ENCODE data around the gene FHOD3. TPM values are rescaled to one million over a fixed set of nuclear protein-coding genes. Genes with fewer than 3 reads are reported as not detected.

Gene FHOD3
- total and polyA plus RNA-seq, 9 of the 15 experiments (the other 6 are each of a cell fraction or from before 2014, with no cell fraction given): 0.11 TPM; not detected in 8

GRCh38 chr18:36636237-36636817 lies 338.8 kb downstream of the FHOD3 start:
- Histone ChIP-seq H3K4me3 (no peak overlapping the region), H3K4me2 (ENCODE audit: insufficient read depth, low read length) (no peak overlapping the region), H3K27ac (ENCODE audit: extremely low read depth, low read depth, low read length) (no peak overlapping the region), H3K9me1 (ENCODE audit: control insufficient read depth, insufficient read depth, low read length) (no peaks in the 10 kb centered on the region), H3K9ac (ENCODE audit: insufficient read depth in 1 of 2, low read depth in 2 of 2, low read length in 2 of 2) (no peak overlapping the region), H3K27me3 (ENCODE audit: control insufficient read depth in 2 of 2, insufficient read depth in 2 of 2, low read length in 2 of 2) (peaks cover 0 to 13% of the 10 kb centered on the region in 2 experiments; a peak in 3 of 5 replicates), H4K20me1 (replicated peaks; ENCODE audit: control insufficient read depth, insufficient read depth, low read length) (no peaks in the 10 kb centered on the region; the same call in 1 of the 2 replicates), H2AFZ (ENCODE audit: low read depth, low read length) (no peak overlapping the region), H3K36me3 (ENCODE audit: control insufficient read depth, insufficient read depth, low read length) (no peaks in the 10 kb centered on the region), H3K9me3 (replicated peaks; ENCODE audit: control insufficient read depth, insufficient read depth, low read depth, low read length) (no peaks in the 10 kb centered on the region), H3K4me1 (replicated peaks in 1 of 2; ENCODE audit: control insufficient read depth in 2 of 2, insufficient read depth in 2 of 2, low read length in 2 of 2) (no peaks in the 10 kb centered on the region), H3K79me2 (ENCODE audit: control insufficient read depth, insufficient read depth, low read length) (no peaks in the 10 kb centered on the region)
- CTCF ChIA-PET (ENCODE audit: low intra/inter-chr PET ratio): no interaction called here
- BruUV-seq (replicated peaks): no TSS peak
- POLR2A ChIA-PET: interaction anchor here (1.3 kb wide), 1 partner anchor 16 kb away, joined by 3 read pairs; no protein-coding TSS in a partner anchor
- in situ Hi-C loops (cut with MboI): no loop called here
- FAIRE-seq (no peak), ATAC-seq (no peak), DNase-seq (ENCODE audit: extremely low read depth in 1 of 4, low spot score in 3 of 4) (no peak)
- 0% methylated on average over 2 of the region's 2 CpGs for whole genome bisulfite sequencing (ENCODE audit: insufficient coverage, low coverage, missing lambda C conversion rate)
- intact Hi-C loops (cut with micrococcal nuclease): no loop called here
- TF ChIP-seq ZNF146 (CRISPR knock-in tag; IDR thresholded peaks at IDR 0.05; ENCODE audit: unreplicated experiment) (no peak), TCF7L2 (IDR thresholded peaks at IDR 0.05; ENCODE audit: low read depth, low read length) (no peak), COPS2 (conservative IDR thresholded peaks at IDR 0.05) (no peak), ZBTB12 (CRISPR knock-in tag; IDR thresholded peaks at IDR 0.05) (no peak), ZNF124 (CRISPR knock-in tag; IDR thresholded peaks at IDR 0.05) (no peak), POLR3G (IDR thresholded peaks at IDR 0.05; ENCODE audit: extremely low read depth, insufficient read length, insufficient replicate concordance) (no peak), DMBX1 (CRISPR knock-in tag; IDR thresholded peaks at IDR 0.05; ENCODE audit: borderline replicate concordance) (no peak), SMAD1 (IDR thresholded peaks at IDR 0.05; ENCODE audit: low read depth, low read length, partially characterized antibody) (no peak), ZSCAN32 (CRISPR knock-in tag; IDR thresholded peaks at IDR 0.05) (no peak), DLX4 (CRISPR knock-in tag; IDR thresholded peaks at IDR 0.05) (no peak), TAF15 (IDR thresholded peaks at IDR 0.05; ENCODE audit: low read depth, low read length) (no peak), MTA3 (IDR thresholded peaks at IDR 0.05; ENCODE audit: borderline replicate concordance) (no peak)
- TF ChIP-seq, protein P1, sequence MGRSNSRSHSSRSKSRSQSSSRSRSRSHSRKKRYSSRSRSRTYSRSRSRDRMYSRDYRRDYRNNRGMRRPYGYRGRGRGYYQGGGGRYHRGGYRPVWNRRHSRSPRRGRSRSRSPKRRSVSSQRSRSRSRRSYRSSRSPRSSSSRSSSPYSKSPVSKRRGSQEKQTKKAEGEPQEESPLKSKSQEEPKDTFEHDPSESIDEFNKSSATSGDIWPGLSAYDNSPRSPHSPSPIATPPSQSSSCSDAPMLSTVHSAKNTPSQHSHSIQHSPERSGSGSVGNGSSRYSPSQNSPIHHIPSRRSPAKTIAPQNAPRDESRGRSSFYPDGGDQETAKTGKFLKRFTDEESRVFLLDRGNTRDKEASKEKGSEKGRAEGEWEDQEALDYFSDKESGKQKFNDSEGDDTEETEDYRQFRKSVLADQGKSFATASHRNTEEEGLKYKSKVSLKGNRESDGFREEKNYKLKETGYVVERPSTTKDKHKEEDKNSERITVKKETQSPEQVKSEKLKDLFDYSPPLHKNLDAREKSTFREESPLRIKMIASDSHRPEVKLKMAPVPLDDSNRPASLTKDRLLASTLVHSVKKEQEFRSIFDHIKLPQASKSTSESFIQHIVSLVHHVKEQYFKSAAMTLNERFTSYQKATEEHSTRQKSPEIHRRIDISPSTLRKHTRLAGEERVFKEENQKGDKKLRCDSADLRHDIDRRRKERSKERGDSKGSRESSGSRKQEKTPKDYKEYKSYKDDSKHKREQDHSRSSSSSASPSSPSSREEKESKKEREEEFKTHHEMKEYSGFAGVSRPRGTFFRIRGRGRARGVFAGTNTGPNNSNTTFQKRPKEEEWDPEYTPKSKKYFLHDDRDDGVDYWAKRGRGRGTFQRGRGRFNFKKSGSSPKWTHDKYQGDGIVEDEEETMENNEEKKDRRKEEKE (IDR thresholded peaks at IDR 0.05; ENCODE audit: borderline replicate concordance in 1 of 2, control insufficient read depth in 1 of 2, low read depth in 2 of 2, low read length in 1 of 2): no peak
- TF ChIP-seq, protein P2, sequence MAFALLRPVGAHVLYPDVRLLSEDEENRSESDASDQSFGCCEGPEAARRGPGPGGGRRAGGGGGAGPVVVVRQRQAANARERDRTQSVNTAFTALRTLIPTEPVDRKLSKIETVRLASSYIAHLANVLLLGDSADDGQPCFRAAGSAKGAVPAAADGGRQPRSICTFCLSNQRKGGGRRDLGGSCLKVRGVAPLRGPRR (CRISPR knock-in tag; IDR thresholded peaks at IDR 0.05): no peak
- TF ChIP-seq, protein P3, sequence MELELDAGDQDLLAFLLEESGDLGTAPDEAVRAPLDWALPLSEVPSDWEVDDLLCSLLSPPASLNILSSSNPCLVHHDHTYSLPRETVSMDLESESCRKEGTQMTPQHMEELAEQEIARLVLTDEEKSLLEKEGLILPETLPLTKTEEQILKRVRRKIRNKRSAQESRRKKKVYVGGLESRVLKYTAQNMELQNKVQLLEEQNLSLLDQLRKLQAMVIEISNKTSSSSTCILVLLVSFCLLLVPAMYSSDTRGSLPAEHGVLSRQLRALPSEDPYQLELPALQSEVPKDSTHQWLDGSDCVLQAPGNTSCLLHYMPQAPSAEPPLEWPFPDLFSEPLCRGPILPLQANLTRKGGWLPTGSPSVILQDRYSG (tag; conservative IDR thresholded peaks at IDR 0.05; ENCODE audit: low read depth): no peak

Measured in K562 (cell line).